Loucy (cell line): ENCODE data around the gene IQSEC1.

Experiments
- H2AFZ ChIP-seq: fragments of 200-600 bp; sonication (generic); 2 replicates; pipeline ENCODE4 v1.6.0; 2016; ENCODE audit warnings: antibody characterized with exemption, mild to moderate bottlenecking, low read length, moderate library complexity
- H3F3A ChIP-seq: fragments of 200-600 bp; 2 replicates; pipeline ENCODE4 v1.6.0; 2016; ENCODE audit warnings: antibody characterized with exemption, low read depth, mild to moderate bottlenecking
- H3K27me3 ChIP-seq: fragments of 200-600 bp; sonication (generic); 2 replicates; pipeline ENCODE4 v1.6.1; 2014; ENCODE audit warnings: low read length, mild to moderate bottlenecking; ENCODE audit not compliant: insufficient read depth, poor library complexity, severe bottlenecking
- H3K36me3 ChIP-seq: fragments of 200-600 bp; sonication (generic); 2 replicates; pipeline ENCODE4 v1.6.1; 2016; ENCODE audit warnings: low read length; ENCODE audit not compliant: insufficient read depth
- H3K4me1 ChIP-seq: fragments of 200-600 bp; sonication (generic); 2 replicates; pipeline ENCODE4 v1.5.1; 2014; ENCODE audit warnings: low read length, mild to moderate bottlenecking; ENCODE audit not compliant: insufficient read depth, poor library complexity, severe bottlenecking
- H3K4me2 ChIP-seq: fragments of 200-600 bp; sonication (generic); 2 replicates; pipeline ENCODE4 v1.6.0; 2014; ENCODE audit warnings: antibody characterized with exemption, low read length, low read depth, mild to moderate bottlenecking; ENCODE audit not compliant: poor library complexity, severe bottlenecking
- H3K4me3 ChIP-seq: fragments of 200-600 bp; sonication (generic); 2 replicates; pipeline ENCODE4 v1.5.1; 2014; ENCODE audit warnings: low read length, mild to moderate bottlenecking, mixed read lengths; ENCODE audit not compliant: poor library complexity, severe bottlenecking
- H3K79me2 ChIP-seq: fragments of 200-600 bp; sonication (generic); 2 replicates; pipeline ENCODE4 v1.6.1; 2014; ENCODE audit warnings: low read length; ENCODE audit not compliant: insufficient read depth
- H3K9ac ChIP-seq: fragments of 200-600 bp; sonication (generic); 2 replicates; pipeline ENCODE4 v1.6.0; 2014; ENCODE audit warnings: mild to moderate bottlenecking, low read depth, low read length, moderate library complexity; ENCODE audit not compliant: poor library complexity, severe bottlenecking
- H3K9me2 ChIP-seq: fragments of 200-600 bp; sonication (generic); replicated peaks from 2 replicates; pipeline ENCODE4 v1.6.1; 2016; ENCODE audit warnings: low read depth, low read length, mixed read lengths
- H3K9me3 ChIP-seq: fragments of 200-600 bp; sonication (generic); 2 replicates; pipeline ENCODE4 v1.6.1; 2014; ENCODE audit warnings: mild to moderate bottlenecking, antibody characterized with exemption, low read length, low read depth; ENCODE audit not compliant: insufficient read depth
- H4K20me1 ChIP-seq: fragments of 200-600 bp; sonication (generic); 2 replicates; pipeline ENCODE4 v1.6.0; 2014; ENCODE audit warnings: antibody characterized with exemption, low read length, mild to moderate bottlenecking; ENCODE audit not compliant: insufficient read depth, poor library complexity, severe bottlenecking
- EZH2phosphoT487 ChIP-seq: fragments of 200-600 bp; IDR thresholded peaks from 2 replicates; pipeline ENCODE4 v1.6.1; 2018; ENCODE audit warnings: antibody characterized with exemption, mild to moderate bottlenecking, moderate library complexity, borderline replicate concordance
- TF ChIP-seq, protein P1 (sequence below): fragments of 200-600 bp; sonication (generic); conservative IDR thresholded peaks from 2 replicates; pipeline ENCODE4 v1.5.1; 2014; ENCODE audit warnings: mild to moderate bottlenecking, antibody characterized with exemption, low read length

IQSEC1 gene

DNA sequence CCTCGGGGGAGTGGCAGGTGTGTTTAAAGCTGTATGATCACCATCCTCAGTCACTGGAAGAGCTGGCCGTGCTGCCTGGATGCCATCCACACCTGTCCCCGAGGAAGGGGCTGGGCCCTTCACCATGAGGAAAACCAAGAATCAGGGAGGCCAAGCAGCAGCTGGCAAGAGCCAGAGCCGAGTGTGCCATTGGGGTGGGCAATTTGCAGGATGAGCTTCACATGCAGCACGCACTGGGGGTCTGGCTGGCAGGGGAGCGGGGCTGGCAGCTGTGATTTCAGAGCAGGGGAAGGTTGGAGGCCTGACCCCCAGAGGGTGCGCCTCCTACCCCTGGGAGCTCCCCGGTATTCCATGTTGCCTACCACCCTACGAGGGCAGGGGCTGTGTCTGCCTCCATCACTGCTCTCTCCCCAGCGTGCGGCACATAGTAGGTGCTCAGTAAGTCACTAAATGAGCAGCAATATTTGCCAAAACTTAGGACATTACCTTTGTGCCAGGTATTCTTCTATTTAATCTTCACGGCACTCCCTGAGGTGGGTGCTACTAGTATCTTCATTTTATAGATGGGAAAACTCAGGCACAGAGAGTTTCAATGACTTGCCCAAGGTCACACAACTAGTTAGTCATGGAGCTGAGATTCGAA lies 30.3 kb upstream of the IQSEC1 start:
- Histone ChIP-seq H3K4me3 (no peak overlapping the region), H3F3A (no peaks in the 10 kb centered on the region), H3K4me1 (peaks cover 11% of the 10 kb centered on the region), H3K27me3 (no peaks in the 10 kb centered on the region), H3K9ac (no peak overlapping the region), H3K9me2 (no peaks in the 10 kb centered on the region), H2AFZ (no peak overlapping the region), H3K4me2 (no peak overlapping the region), H3K36me3 (no peaks in the 10 kb centered on the region), H4K20me1 (no peaks in the 10 kb centered on the region), H3K9me3 (no peaks in the 10 kb centered on the region), H3K79me2 (no peaks in the 10 kb centered on the region)
- TF ChIP-seq, protein P1, sequence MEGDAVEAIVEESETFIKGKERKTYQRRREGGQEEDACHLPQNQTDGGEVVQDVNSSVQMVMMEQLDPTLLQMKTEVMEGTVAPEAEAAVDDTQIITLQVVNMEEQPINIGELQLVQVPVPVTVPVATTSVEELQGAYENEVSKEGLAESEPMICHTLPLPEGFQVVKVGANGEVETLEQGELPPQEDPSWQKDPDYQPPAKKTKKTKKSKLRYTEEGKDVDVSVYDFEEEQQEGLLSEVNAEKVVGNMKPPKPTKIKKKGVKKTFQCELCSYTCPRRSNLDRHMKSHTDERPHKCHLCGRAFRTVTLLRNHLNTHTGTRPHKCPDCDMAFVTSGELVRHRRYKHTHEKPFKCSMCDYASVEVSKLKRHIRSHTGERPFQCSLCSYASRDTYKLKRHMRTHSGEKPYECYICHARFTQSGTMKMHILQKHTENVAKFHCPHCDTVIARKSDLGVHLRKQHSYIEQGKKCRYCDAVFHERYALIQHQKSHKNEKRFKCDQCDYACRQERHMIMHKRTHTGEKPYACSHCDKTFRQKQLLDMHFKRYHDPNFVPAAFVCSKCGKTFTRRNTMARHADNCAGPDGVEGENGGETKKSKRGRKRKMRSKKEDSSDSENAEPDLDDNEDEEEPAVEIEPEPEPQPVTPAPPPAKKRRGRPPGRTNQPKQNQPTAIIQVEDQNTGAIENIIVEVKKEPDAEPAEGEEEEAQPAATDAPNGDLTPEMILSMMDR: no peak
- TF ChIP-seq EZH2phosphoT487: no peak

DNA sequence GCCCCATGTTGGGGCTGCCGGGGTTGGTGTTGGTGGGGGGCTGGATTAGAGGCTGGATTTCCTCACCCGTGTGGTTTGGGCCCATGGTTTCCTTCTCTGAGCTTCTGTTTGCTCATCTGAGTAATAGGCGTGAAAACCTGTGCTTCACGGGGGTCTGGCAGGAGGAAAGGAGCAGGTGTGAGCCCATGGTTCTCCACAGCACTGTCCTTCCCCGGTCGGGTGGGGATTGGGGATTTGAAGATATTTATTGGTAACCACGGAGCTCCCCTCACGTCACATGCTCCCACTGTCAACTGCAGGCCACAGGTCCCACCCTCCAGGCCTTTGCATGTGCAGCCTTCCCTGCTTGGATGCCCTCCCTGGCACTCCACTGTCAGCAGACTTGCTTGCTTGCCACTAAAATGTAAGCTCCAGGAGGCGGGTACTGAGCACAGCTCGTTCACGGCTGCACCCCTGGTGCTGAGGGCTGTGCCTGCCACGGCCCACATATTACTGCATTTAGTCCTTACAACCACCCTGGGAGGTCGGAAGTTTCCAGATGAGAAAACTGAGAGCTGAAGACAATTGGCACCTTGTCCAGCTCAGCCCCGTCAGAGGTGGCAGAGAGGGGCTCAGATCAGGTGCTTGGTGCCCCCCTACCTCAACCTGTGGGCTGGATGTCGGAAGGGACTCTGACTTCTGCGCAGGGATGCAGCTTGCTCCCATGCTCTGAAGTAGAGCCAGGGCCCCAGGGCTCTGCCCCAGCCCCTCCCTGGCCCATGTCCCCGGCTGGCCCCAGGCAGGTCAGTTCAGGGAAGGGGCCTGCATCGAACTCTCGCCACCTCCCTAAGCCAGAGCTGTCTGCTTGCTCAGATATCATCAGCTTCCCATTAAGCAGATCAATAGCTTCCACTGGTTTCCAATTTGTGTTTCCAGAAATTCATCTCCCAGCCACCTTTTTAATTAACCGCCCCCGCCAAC lies 29.4 kb upstream of the IQSEC1 start:
- no peak overlapping the region for H2AFZ ChIP-seq
- H4K20me1 ChIP-seq: no peaks in the 10 kb centered on the region

DNA sequence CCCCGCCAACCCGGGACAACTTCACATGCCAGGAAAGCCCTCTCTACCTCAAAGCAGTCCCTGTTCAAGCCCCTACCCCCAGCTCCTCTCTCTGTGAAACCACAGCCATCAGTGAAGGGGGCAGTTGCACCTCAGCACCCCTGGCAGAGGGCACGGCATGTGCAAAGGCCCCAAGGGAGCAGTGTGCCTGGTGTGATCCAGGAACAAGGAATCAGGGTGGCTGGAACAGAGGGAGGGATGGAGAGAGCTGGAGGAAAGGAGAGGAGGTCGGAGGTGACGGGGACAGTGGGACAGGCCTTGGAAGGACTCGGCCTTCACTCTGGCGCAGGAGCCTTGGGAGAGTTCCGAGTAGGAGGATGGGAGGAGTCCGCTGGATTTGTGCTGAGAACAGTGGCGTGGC lies 26.5 kb upstream of the IQSEC1 start:
- no peaks in the 10 kb centered on the region for H3K9me2 ChIP-seq
- H3K36me3 ChIP-seq: no peaks in the 10 kb centered on the region
- H3K9ac ChIP-seq: no peak overlapping the region
- no peaks in the 10 kb centered on the region for H3K79me2 ChIP-seq
- H3K4me2 ChIP-seq: no peak overlapping the region
- H2AFZ ChIP-seq: no peak overlapping the region
- no peaks in the 10 kb centered on the region for H3K9me3 ChIP-seq
- H4K20me1 ChIP-seq: no peaks in the 10 kb centered on the region
- H3K4me1 ChIP-seq: peaks cover 13% of the 10 kb centered on the region
- H3K4me3 ChIP-seq: no peak overlapping the region
- no peak for TF ChIP-seq EZH2phosphoT487
- TF ChIP-seq, protein P1: no peak
- no peaks in the 10 kb centered on the region for H3F3A ChIP-seq
- H3K27me3 ChIP-seq: no peaks in the 10 kb centered on the region

More for the DNA sequence above, 29.4 kb upstream of the IQSEC1 start:
- TF ChIP-seq, protein P1: no peak
- no peak for TF ChIP-seq EZH2phosphoT487
- Histone ChIP-seq H3K4me1 (peaks cover 13% of the 10 kb centered on the region), H3K4me3 (no peak overlapping the region), H3K79me2 (no peaks in the 10 kb centered on the region), H3K4me2 (no peak overlapping the region), H3F3A (no peaks in the 10 kb centered on the region), H3K36me3 (no peaks in the 10 kb centered on the region), H3K9ac (no peak overlapping the region), H3K9me2 (no peaks in the 10 kb centered on the region), H3K9me3 (no peaks in the 10 kb centered on the region), H3K27me3 (no peaks in the 10 kb centered on the region)
